AG08395 (cell line): ENCODE data around the gene SNX22.
A peak's percentile ranks its signal among the peaks of the same experiment; 100 is the strongest.

Source experiments
- DNase-seq: peaks from one replicate; pipeline ENCODE4 v3.0.0; 2012; ENCODE audit warnings: mixed read lengths, low spot score

The SNX22 gene

GRCh38 chr15:64134345-64134829, 17.1 kb upstream of the SNX22 start:
- peak; percentile 12 for DNase-seq

GRCh38 chr15:64136347-64136746, 15.2 kb upstream of the SNX22 start:
- DNase-seq, result no peak

- DNase-seq, result no peak
Observed at GRCh38 chr15:64137226-64137833, 14.2 kb upstream of the SNX22 start.

GRCh38 chr15:64138331-64138941, 13.1 kb upstream of the SNX22 start:
- DNase-seq, result no peak

- DNase-seq, result no peak
Observed at GRCh38 chr15:64141798-64142512, 9.6 kb upstream of the SNX22 start.

- no peak for DNase-seq
Observed at GRCh38 chr15:64143276-64143675, 8.3 kb upstream of the SNX22 start.

GRCh38 chr15:64144192-64144564, 7.4 kb upstream of the SNX22 start:
- DNase-seq, result no peak

GRCh38 chr15:64144565-64145281, 6.8 kb upstream of the SNX22 start:
- DNase-seq, result no peak

GRCh38 chr15:64146041-64146440, 5.5 kb upstream of the SNX22 start:
- no peak for DNase-seq

- no peak for DNase-seq
Observed at GRCh38 chr15:64146520-64146884, 5.0 kb upstream of the SNX22 start.

GRCh38 chr15:64146885-64147681, 4.4 kb upstream of the SNX22 start:
- no peak for DNase-seq

- DNase-seq, result no peak
Observed at GRCh38 chr15:64148168-64148567, 3.4 kb upstream of the SNX22 start.

GRCh38 chr15:64148581-64148980, 3.0 kb upstream of the SNX22 start:
- DNase-seq, result no peak

GRCh38 chr15:64149424-64149823, 2.1 kb upstream of the SNX22 start:
- DNase-seq, result no peak

- no peak for DNase-seq
Observed at GRCh38 chr15:64149893-64150578, 1.5 kb upstream of the SNX22 start.

- DNase-seq, result peak; percentile 13
Observed at GRCh38 chr15:64152507-64153387, 1.2 kb downstream of the SNX22 start.

GRCh38 chr15:64153480-64154367, 2.2 kb downstream of the SNX22 start:
- DNase-seq, result peak; percentile 95

GRCh38 chr15:64155802-64156651, 4.5 kb downstream of the SNX22 start:
- no peak for DNase-seq
